Cardiac fibroblast (primary cell): ENCODE results near the gene PRSS48.
A peak's percentile ranks its signal among the peaks of the same experiment; 100 is the strongest.
"Not testable (repeated sequence)": the region's sequence is repeated elsewhere in the genome, so short reads cannot be mapped to it uniquely, and the experiment has no call there.

ENCODE experiments used
- DNase-seq, 2 donors: peaks; one replicate each; pipeline versions ENCODE4 v3.0.0 to v3.0.0-alpha.2; 2010; ENCODE audit warnings: low read depth in 2 of 2
- H3K4me3 ChIP-seq, 2 donors: replicated peaks in 1 of 2; 1 replicate in 1 of 2; 2 replicates in 1 of 2; pipeline ENCODE4 v1.5.1; 2011; ENCODE audit warnings: low read depth in 2 of 2, low read length in 2 of 2, mild to moderate bottlenecking in 2 of 2, moderate library complexity in 1 of 2
- CTCF ChIP-seq: IDR thresholded peaks from one replicate; pipeline ENCODE4 v1.5.1; 2011; ENCODE audit warnings: low read depth, mild to moderate bottlenecking, low read length, inconsistent platforms

Gene PRSS48

GRCh38 chr4:151276787-151277562 lies at the start of gene PRSS48:
Gene PRSS48 (plus strand): TSS chr4:151277161. CDS start chr4:151277173, 12 bp downstream.
- DNase-seq: peak; percentile 67 to 71
- peak; percentile 90 for TF ChIP-seq CTCF
- H3K4me3 ChIP-seq: no peak within 1 kb of the TSS

- H3K4me3 ChIP-seq: peak overlapping the region; percentile 42 to 52
- no peak for TF ChIP-seq CTCF
- DNase-seq: peak in 1 of 2 donors; percentile 25
These were observed 49.8 kb upstream of the PRSS48 start for GRCh38 chr4:151227172-151227571.

GRCh38 chr4:151227731-151228130 lies 49.2 kb upstream of the PRSS48 start:
- peak; percentile 96 to 98 for DNase-seq
- H3K4me3 ChIP-seq: peak overlapping the region; percentile 42 to 52
- TF ChIP-seq CTCF: no peak

- peak; percentile 81 to 83 for DNase-seq
- no peak overlapping the region for H3K4me3 ChIP-seq
These were observed 48.5 kb upstream of the PRSS48 start for GRCh38 chr4:151228189-151229119.

GRCh38 chr4:151231915-151232595 lies 44.9 kb upstream of the PRSS48 start:
- peak in 1 of 2 donors; percentile 41 for DNase-seq
- no peak overlapping the region for H3K4me3 ChIP-seq
- TF ChIP-seq CTCF: no peak

More at GRCh38 chr4:151228189-151229119, 48.5 kb upstream of the PRSS48 start:
- no peak for TF ChIP-seq CTCF

GRCh38 chr4:151233600-151233999 lies 43.4 kb upstream of the PRSS48 start:
- DNase-seq: no peak
- no peak overlapping the region for H3K4me3 ChIP-seq
- TF ChIP-seq CTCF: no peak

GRCh38 chr4:151235373-151235772 lies 41.6 kb upstream of the PRSS48 start:
- H3K4me3 ChIP-seq, DNase-seq: not testable (repeated sequence)
